GM23338 (cell line): ENCODE measurements around the gene EGFL6.

Experiments used
- EZH2 ChIP-seq: fragments of 200-600 bp; sonication (generic); IDR thresholded peaks from one replicate; pipeline ENCODE4 v1.8.0; 2017; ENCODE audit warnings: antibody characterized with exemption, mild to moderate bottlenecking, low read depth; ENCODE audit not compliant: unreplicated experiment
- TF ChIP-seq, protein P1 (sequence below), 2 experiments: fragments of 200-600 bp in 1 of 2; sonication (generic) in 1 of 2; conservative IDR thresholded peaks; 2 replicates each; pipeline versions ENCODE4 v1.5.1 to v1.6.1; 2016 to 2017; ENCODE audit warnings: antibody characterized with exemption in 2 of 2, low read depth in 2 of 2, mild to moderate bottlenecking in 2 of 2, moderate library complexity in 1 of 2
- TF ChIP-seq, protein P2 (sequence below): IDR thresholded peaks from one replicate; pipeline ENCODE4 v1.6.1; 2018; ENCODE audit warnings: antibody characterized with exemption; ENCODE audit not compliant: unreplicated experiment

DNA sequence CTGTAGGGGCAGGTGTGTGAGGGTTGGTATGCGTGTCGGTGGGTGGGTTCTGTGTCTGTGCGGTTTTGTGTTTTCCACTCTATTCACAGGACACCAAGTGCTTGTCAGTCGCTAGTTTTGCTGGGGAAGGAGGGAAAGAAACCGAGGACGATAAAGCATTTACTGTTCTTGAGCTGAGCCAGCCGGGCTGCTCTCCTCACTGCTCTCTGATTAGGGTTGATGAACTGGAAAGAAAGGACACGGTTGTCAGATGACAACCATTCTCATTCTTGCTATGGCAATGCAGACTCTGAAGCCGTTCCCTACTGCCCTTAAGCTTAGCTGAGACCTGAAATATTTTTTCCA is 832 bp downstream of the EGFL6 start:
- TF ChIP-seq, protein P1, sequence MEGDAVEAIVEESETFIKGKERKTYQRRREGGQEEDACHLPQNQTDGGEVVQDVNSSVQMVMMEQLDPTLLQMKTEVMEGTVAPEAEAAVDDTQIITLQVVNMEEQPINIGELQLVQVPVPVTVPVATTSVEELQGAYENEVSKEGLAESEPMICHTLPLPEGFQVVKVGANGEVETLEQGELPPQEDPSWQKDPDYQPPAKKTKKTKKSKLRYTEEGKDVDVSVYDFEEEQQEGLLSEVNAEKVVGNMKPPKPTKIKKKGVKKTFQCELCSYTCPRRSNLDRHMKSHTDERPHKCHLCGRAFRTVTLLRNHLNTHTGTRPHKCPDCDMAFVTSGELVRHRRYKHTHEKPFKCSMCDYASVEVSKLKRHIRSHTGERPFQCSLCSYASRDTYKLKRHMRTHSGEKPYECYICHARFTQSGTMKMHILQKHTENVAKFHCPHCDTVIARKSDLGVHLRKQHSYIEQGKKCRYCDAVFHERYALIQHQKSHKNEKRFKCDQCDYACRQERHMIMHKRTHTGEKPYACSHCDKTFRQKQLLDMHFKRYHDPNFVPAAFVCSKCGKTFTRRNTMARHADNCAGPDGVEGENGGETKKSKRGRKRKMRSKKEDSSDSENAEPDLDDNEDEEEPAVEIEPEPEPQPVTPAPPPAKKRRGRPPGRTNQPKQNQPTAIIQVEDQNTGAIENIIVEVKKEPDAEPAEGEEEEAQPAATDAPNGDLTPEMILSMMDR (conservative IDR thresholded peaks at IDR 0.05; ENCODE audit: low read depth in 2 of 2) = no peak
- TF ChIP-seq EZH2 = no peak
- TF ChIP-seq, protein P2, sequence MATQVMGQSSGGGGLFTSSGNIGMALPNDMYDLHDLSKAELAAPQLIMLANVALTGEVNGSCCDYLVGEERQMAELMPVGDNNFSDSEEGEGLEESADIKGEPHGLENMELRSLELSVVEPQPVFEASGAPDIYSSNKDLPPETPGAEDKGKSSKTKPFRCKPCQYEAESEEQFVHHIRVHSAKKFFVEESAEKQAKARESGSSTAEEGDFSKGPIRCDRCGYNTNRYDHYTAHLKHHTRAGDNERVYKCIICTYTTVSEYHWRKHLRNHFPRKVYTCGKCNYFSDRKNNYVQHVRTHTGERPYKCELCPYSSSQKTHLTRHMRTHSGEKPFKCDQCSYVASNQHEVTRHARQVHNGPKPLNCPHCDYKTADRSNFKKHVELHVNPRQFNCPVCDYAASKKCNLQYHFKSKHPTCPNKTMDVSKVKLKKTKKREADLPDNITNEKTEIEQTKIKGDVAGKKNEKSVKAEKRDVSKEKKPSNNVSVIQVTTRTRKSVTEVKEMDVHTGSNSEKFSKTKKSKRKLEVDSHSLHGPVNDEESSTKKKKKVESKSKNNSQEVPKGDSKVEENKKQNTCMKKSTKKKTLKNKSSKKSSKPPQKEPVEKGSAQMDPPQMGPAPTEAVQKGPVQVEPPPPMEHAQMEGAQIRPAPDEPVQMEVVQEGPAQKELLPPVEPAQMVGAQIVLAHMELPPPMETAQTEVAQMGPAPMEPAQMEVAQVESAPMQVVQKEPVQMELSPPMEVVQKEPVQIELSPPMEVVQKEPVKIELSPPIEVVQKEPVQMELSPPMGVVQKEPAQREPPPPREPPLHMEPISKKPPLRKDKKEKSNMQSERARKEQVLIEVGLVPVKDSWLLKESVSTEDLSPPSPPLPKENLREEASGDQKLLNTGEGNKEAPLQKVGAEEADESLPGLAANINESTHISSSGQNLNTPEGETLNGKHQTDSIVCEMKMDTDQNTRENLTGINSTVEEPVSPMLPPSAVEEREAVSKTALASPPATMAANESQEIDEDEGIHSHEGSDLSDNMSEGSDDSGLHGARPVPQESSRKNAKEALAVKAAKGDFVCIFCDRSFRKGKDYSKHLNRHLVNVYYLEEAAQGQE = no peak
